Amygdala (tissue), 56 donors: ENCODE results near the gene HACD3.
"Not testable (repeated sequence)": the region's sequence is repeated elsewhere in the genome, so short reads cannot be mapped to it uniquely, and the experiment has no call there.

Source experiments
- DNase-seq, 56 donors: peaks; one replicate each; lab custom pipeline; 2025; lab: John Stamatoyannopoulos, UW

HACD3 gene

GRCh38 chr15:65595960-65596359, 65.7 kb downstream of the HACD3 start:
- DNase-seq, result peak in 30 of 56 donors; percentile 0 to 81 (median 23)

GRCh38 chr15:65598468-65598867, 68.2 kb downstream of the HACD3 start:
- no peak for DNase-seq

- no peak for DNase-seq
These were observed 69.4 kb downstream of the HACD3 start for GRCh38 chr15:65599677-65600076.

- no peak for DNase-seq
These were observed 72.9 kb downstream of the HACD3 start for GRCh38 chr15:65603134-65603533.

- no peak for DNase-seq
These were observed 73.3 kb downstream of the HACD3 start for GRCh38 chr15:65603559-65603958.

- DNase-seq, result peak; percentile 60 to 98 (median 92)
These were observed 80.8 kb downstream of the HACD3 start, which contains the start of gene INTS14 for GRCh38 chr15:65610871-65611718. Gene INTS14, minus strand, starts transcription at chr15:65611131. Its CDS starts 3,751 bp downstream, at chr15:65607380.

- no peak for DNase-seq
These were observed 81.8 kb downstream of the HACD3 start for GRCh38 chr15:65611888-65612615.

GRCh38 chr15:65612616-65612946, 82.3 kb downstream of the HACD3 start:
- DNase-seq, result no peak

- no peak for DNase-seq
These were observed 82.9 kb downstream of the HACD3 start for GRCh38 chr15:65612949-65613744.

- DNase-seq, result not testable (repeated sequence)
These were observed 85.6 kb downstream of the HACD3 start for GRCh38 chr15:65615887-65616286.

- no peak for DNase-seq
These were observed 88.4 kb downstream of the HACD3 start for GRCh38 chr15:65618560-65619109.

GRCh38 chr15:65619626-65620290, 89.5 kb downstream of the HACD3 start:
- DNase-seq, result no peak

GRCh38 chr15:65620833-65621232, 90.6 kb downstream of the HACD3 start:
- DNase-seq, result no peak

GRCh38 chr15:65621638-65622037, 91.4 kb downstream of the HACD3 start, which contains the start of gene SLC24A1:
Gene SLC24A1, plus strand, starts transcription at chr15:65621938. Its CDS starts 2,143 bp downstream, at chr15:65624081.
- DNase-seq, result no peak

- no peak for DNase-seq
These were observed 92.8 kb downstream of the HACD3 start for GRCh38 chr15:65623103-65623502.

GRCh38 chr15:65626856-65627255, 96.6 kb downstream of the HACD3 start:
- no peak for DNase-seq
